Pons (tissue), 1 donor: ENCODE data around the gene TXK.

Experiments
- DNase-seq: peaks from one replicate; pipeline ENCODE4 v3.0.0-alpha.2; 2016; ENCODE audit warnings: low spot score

The TXK gene

DNA sequence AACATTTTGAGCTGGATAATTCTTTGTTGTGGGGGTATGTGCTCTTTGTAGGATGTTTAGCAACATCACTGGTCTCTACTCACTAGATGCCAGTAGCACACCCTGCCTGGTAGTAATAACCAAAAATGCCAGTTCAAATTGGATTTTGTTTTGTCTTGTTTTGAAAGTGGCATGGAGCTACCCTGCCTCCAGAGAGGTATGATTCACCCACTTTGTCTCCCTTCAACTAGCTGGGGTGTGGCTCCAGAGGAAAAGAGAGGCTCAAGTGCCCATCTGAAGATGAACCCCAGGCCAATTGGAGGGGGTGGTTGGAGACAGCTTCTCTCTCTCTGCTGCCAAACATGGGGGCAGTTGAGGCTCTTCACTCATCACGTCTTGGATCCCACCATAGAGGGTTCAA lies 83.0 kb downstream of the TXK start:
- no peak for DNase-seq

DNA sequence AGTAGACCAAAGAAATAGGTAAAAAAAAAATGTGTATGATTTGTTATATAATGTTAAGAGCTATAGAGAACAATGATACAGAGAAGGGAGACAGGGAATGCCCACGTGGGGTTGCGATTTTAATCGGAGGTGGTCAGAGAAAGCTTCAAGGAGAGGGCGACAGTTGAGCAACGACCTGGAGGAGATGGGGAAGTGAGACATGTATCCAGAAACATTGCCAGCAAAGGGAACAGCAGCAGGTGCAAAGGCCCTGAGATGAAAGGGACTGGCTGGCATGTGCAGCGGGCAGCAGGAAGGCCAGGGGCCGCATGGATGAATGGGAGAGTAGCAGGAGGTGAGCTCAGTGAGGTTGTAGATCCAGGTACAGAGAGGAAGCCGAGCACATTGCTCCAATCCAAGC lies 84.6 kb downstream of the TXK start:
- no peak for DNase-seq

- DNase-seq, result no peak
Measured at GRCh38 chr4:48047896-48048295, 86.2 kb downstream of the TXK start.

- peak; percentile 27 for DNase-seq
Measured at GRCh38 chr4:48047421-48047844, 86.6 kb downstream of the TXK start.

DNA sequence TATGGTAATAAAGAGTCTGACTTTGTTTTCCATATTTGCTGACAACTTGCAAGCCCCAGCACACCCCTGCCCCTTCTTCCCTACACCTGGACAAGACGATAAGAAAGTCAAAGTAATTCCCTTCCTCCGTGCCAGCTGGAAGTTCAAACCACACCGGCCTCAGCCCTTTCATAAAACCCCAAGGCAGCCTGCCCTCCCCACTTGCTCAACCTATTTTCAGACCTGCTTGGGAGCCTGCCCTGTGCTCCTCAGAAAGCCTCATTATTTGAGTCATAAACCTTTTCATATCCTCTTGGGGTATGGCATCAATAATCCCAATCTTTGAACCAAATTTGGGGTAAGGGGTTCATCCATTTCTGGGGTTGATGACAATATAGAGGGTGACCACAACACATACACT lies 88.0 kb downstream of the TXK start:
- DNase-seq, result no peak

DNA sequence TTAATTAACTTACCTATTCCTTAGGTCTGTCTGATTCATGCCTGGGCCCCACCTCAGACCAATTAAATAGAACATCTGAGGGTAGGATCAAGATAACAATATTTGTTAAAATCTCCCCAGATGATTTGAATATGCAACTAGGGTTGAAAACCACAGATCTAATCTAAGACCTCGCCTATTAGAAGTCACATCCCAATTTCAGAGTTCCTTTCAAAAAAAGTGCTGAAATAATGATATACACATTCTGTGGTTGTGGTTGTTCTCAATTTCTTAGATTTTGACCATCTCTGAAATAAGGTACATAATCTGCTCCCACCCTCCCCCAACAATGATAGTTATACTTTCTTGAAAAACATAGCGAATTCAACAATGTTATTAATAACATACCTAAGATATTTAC lies 89.8 kb downstream of the TXK start:
- DNase-seq, result no peak

- no peak for DNase-seq
Measured at GRCh38 chr4:48043504-48043903, 90.5 kb downstream of the TXK start.

DNA sequence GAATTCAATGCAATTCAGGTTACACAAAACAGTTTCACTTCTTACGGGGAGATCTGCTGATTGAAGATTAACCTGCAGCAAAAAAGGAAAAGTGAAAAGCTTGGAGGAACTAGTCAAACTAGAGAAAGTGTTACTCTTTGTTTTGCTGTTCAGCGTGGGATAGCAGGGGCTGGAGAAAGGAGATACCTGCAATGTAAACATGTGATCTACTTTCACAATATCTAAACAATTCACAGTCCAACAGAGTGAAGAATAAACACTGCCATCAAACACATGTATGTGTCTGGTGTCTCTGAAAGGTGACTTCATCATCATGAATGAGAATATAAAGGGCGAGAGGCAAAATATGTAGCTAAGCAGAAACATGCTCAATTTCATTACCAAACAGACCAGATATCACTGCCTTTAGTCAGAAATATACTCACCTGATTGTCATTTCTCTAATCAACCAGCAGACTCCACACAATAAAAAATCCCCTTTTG lies 91.0 kb downstream of the TXK start:
- DNase-seq, result no peak

GRCh38 chr4:48041535-48042137 lies 92.4 kb downstream of the TXK start:
- DNase-seq, result no peak

DNA sequence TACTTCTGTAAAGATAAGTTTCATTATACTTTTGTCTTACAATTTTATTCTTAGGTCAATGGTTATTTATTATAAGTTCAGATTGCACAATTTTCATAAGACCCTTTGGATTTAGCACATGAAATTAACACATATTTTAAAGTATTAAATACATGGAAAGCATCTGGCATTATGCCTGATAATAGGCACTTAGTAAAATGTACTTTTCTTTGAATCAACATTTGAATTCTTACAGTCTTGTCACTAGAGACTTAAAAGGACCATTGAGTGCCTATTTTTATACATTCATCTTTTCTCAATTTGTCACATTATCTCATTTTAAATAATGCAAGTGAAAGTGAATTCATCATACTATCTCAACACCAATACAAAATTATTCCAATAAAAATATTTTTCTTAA lies 94.5 kb downstream of the TXK start:
- no peak for DNase-seq

DNA sequence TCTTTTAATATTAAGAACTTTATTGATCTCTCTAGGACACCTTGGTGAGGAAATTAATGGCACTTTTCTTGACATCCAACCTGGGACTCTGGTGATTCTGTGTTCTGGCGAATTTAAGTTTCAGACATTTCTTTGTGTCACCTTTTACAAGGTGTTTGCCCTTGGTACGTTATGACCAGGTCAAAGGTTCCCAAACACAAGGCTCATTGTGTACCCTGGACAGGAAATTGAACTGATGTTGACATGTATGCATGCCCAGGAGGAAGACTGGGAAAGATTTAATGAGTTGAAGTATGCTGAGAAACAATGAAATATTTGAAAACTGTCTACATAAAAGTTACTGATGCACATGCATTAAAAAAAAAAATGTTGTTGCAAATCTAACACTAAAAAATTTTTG lies 95.4 kb downstream of the TXK start:
- DNase-seq, result no peak

DNA sequence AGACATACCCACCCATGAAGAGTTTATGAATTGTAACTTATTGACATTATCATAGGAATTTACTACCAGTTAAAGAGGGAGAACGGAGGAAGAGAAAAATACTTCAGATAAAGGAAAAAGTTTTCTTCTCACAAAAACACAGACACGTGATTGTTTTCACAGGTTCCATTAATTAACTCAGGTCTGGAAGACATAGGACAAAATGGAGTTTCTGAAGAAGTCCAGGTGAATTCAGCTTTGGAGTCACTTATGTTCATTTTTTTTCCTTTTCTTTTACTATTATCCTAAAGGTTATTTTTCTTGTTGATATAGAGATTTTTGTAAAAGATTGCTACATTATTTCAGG lies 97.0 kb downstream of the TXK start:
- no peak for DNase-seq

DNA sequence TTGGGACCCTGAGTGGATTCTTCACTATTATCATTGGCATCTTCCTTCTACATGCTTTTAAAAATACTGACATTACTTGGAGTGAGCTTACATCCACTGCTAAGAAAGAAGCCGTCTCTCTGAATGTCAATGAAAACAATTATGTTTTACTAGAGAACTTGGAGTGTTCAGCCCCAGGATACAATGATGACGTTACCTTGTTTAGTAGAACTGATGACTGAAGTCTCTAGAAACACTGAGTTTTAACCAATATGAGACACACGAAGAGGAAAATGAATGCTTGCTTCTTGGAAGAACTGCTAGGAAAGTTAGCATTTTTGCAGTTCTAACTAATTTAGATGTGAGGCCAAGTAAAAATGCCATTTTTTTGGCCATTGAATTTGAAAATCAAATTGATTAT lies 98.1 kb downstream of the TXK start:
- no peak for DNase-seq

GRCh38 chr4:48033825-48034413 lies 100.1 kb downstream of the TXK start:
- no peak for DNase-seq

- DNase-seq, result no peak
Measured at GRCh38 chr4:48033412-48033811, 100.6 kb downstream of the TXK start.

DNA sequence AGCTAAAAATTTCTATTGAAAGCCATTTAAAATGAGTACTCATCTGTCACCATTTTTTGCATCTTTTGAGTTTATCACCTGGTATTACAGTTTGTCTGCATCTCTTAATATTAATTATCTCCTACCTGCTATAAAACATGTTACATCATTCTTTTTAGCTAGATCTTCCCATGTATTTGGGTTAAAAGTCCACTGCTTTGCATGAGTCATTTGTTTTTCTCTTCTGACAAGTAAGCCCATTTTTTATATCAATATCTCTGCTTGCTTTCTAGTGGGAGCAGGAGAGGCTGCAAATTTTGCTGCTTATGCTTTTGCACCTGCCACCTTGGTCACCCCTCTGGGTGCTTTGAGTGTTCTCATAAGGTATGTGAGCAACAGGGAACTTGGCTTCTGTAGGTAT lies 101.3 kb downstream of the TXK start:
- DNase-seq, result no peak

DNA sequence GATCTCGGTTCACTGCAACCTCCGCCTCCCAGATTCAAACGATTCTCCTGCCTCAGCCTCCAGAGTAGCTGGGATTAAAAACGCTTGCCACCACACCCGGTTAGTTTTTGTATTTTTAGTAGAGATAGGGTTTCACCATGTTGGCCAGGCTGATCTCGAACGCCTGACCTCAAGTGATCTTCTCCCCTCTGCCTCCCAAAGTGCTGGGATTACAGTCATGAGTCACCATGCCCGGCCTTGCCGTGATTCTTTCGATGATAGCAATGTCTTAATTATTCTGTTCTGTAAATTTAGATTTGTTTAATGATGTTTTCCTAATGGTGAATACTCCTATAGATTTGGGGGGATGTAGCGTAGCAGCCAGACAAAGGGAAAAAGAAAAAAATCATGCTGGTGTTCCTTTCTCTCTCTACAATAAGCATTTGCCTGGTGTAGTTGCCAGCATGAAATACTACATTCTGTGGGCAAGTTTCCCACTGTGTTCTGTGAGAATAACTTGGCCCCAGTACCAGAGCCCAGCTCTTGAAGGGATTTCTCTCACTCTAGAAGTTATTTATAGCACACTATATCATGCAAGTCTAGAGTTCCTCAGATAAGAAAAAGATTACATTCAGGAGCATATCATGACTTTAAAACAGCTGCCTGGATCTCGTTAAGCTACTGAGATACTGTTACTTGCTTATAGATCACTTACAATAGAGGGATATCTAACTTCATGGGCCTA lies 102.1 kb downstream of the TXK start:
- no peak for DNase-seq

- DNase-seq, result no peak
Measured at GRCh38 chr4:48030470-48030869, 103.6 kb downstream of the TXK start.

GRCh38 chr4:48028696-48029095 lies 105.4 kb downstream of the TXK start:
- no peak for DNase-seq

- DNase-seq, result no peak
Measured at GRCh38 chr4:48027653-48028052, 106.4 kb downstream of the TXK start.

DNA sequence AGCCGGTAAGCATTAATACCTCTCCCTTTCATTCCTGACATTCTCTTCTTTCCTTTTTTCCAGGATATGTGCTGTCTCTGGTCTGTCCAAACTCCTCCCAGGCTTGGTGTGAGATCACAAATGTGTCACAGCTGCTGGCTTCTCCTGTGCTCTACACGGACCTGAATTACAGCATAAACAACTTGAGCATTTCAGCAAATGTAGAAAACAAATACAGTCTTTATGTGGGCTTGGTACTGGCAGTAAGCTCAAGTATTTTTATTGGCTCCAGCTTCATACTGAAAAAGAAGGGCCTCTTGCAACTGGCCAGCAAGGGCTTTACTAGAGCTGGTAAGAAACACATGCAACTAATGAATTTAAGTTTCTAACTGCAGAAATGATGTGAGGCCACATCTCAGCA lies 109.0 kb downstream of the TXK start:
- DNase-seq, result peak; percentile 32

DNA sequence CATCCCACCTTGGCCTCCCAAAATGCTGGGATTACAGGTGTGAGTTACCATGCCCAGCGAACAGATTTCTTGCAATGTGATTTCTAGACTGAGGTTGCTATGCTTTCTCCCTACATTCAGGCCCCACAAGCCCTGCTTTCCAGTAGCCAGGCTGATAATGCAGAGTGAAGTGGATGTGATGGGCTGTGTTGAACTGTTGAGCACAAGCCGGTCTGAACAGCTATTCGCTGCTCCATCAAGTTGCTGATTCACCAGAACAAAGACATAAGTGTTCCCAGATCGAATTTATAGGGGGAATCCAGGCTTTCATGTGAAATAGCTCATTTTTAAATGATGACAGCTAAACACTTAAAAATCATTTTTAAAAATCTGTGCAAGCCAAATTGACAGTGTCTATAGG lies 109.5 kb downstream of the TXK start:
- DNase-seq, result no peak

- no peak for DNase-seq
Measured at GRCh38 chr4:48022192-48022799, 111.8 kb downstream of the TXK start.
